Transverse colon (tissue), 4 donors: Measurements from ENCODE around the gene KLF13.

Experiments
- EP300 ChIP-seq: sonication (generic); formaldehyde crosslinking; IDR thresholded peaks from one replicate; pipeline ENCODE4 v1.6.1; 2017; ENCODE audit warnings: antibody characterized with exemption, low read depth
- POLR2A ChIP-seq: fragments of 450-650 bp; IDR thresholded peaks from one replicate; pipeline ENCODE4 v1.6.1; 2016; ENCODE audit warnings: antibody characterized with exemption, mild to moderate bottlenecking, moderate library complexity
- POLR2AphosphoS5 ChIP-seq, 3 donors: sonication (generic); formaldehyde crosslinking; IDR thresholded peaks; one replicate each; pipeline ENCODE4 v1.6.1; 2016; ENCODE audit warnings: antibody characterized with exemption in 3 of 3
- TF ChIP-seq, protein P1 (sequence below), 5 experiments: fragments of 200-600 bp in 3 of 5; fragments of 450-650 bp in 2 of 5; sonication (generic) in 3 of 5; IDR thresholded peaks; 1 replicate in 2 of 5; 2 replicates in 3 of 5; pipeline ENCODE4 v1.5.1; 2016 to 2017; ENCODE audit warnings: antibody characterized with exemption in 5 of 5, inconsistent platforms in 3 of 5, mild to moderate bottlenecking in 2 of 5, moderate library complexity in 1 of 5

DNA sequence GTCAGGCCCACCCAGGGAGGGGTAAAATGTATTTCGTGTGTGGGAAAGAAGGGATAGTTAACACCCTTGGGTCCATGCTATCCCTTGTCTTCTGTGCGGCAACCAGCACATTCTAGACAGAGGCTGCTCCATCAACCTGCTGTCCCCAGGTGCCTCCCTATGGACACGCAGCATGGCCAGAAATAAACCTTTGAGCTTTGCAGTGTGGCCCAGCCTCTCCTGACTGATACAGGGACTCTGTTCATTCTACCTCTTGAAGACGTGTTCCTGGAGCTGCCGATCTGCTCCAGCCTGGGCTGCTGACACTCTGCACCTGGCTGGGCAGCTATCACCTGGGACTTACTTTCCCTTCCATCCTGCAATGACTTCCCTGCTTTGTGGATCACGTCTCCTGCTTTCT lies 4.1 kb upstream of the KLF13 start:
- TF ChIP-seq, protein P1, sequence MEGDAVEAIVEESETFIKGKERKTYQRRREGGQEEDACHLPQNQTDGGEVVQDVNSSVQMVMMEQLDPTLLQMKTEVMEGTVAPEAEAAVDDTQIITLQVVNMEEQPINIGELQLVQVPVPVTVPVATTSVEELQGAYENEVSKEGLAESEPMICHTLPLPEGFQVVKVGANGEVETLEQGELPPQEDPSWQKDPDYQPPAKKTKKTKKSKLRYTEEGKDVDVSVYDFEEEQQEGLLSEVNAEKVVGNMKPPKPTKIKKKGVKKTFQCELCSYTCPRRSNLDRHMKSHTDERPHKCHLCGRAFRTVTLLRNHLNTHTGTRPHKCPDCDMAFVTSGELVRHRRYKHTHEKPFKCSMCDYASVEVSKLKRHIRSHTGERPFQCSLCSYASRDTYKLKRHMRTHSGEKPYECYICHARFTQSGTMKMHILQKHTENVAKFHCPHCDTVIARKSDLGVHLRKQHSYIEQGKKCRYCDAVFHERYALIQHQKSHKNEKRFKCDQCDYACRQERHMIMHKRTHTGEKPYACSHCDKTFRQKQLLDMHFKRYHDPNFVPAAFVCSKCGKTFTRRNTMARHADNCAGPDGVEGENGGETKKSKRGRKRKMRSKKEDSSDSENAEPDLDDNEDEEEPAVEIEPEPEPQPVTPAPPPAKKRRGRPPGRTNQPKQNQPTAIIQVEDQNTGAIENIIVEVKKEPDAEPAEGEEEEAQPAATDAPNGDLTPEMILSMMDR (IDR thresholded peaks at IDR 0.05), result no peak
- no peak for TF ChIP-seq POLR2AphosphoS5 (IDR thresholded peaks at IDR 0.05)
- no peak for TF ChIP-seq POLR2A
- TF ChIP-seq EP300, result no peak
